ENCODE measurements around the gene RIMBP3C.
"Not testable (repeated sequence)": the region's sequence is repeated elsewhere in the genome, so short reads cannot be mapped to it uniquely, and the experiment has no call there.

RIMBP3C gene

DNA sequence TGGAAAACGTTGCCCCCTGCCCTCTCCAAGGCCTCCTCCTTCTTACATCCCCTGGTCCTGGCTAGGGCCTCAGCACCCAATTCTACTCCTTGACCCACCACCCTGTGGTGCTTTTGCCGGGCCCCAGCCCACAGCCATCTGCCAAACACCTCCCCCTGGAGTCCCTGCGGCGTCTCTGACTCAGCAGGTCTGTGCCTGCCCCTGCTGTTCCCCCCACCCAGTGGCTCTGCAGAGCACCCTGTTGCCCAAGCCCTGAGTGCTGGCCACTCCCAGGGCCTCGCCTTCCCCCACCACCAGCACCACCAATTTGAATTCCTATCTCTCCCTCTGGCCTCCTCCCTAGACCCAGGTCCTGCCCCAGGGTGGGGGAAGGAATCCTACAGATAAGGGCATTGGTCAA lies 19.7 kb downstream of the RIMBP3C start:
- not testable (repeated sequence) for DNase-seq (ENCODE audit: low read depth in 2 of 2)

GRCh38 chr22:21526705-21527500 lies 24.4 kb downstream of the RIMBP3C start:
- not testable (repeated sequence) for DNase-seq (ENCODE audit: low read depth in 2 of 2)

- DNase-seq (ENCODE audit: low read depth in 2 of 2), result peak in 1 of 2 donors; percentile 42
Measured at GRCh38 chr22:21516970-21517764, 34.1 kb downstream of the RIMBP3C start.

GRCh38 chr22:21516522-21516921 lies 34.7 kb downstream of the RIMBP3C start:
- not testable (repeated sequence) for DNase-seq (ENCODE audit: low read depth in 2 of 2)

DNA sequence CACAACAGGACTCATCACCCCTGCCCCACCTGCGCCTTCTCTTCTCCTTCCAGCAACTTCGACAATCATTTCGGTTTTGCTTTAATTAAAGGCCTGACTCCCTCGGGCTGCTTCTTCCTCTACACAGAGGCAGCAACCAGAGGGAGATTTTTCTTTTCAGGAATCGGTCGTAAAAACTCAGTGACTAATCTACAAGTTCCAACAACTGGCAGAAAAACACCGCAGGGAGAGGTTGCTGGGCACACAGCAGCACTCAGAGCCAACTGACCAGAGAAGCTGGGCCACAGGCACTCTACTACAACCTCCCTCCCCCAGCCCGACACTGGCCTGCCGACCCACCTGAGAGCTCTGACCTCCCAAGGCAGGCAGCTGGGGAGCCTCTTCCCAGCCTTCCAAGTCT lies 36.0 kb downstream of the RIMBP3C start:
- DNase-seq (ENCODE audit: low read depth in 2 of 2), result not testable (repeated sequence)

DNA sequence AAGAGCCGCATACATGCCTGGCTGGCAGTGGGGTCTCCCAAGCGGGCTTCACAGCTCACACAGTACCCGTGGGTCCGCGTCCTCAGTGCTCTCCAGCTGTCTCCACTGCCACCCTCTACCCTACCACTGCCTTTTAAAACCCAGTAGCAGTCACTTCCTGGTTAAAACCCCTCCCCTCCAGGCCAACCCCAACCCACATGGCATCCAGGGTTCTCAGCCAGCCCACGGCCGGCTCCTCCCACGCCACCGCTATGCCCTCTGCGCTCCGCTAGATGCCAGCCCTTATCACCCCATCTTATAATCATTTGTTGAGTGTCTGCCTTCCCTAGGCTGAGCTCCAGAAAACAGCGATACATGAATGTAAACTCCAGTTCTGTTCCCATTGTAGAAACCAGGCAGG lies 37.1 kb downstream of the RIMBP3C start:
- not testable (repeated sequence) for DNase-seq (ENCODE audit: low read depth in 2 of 2)

GRCh38 chr22:21512022-21512421 lies 39.2 kb downstream of the RIMBP3C start:
- DNase-seq (ENCODE audit: low read depth in 2 of 2), result not testable (repeated sequence)

GRCh38 chr22:21510397-21510796 lies 40.9 kb downstream of the RIMBP3C start:
- not testable (repeated sequence) for DNase-seq (ENCODE audit: low read depth in 2 of 2)

- not testable (repeated sequence) for DNase-seq (ENCODE audit: low read depth in 2 of 2)
Measured at GRCh38 chr22:21499623-21500506, 51.4 kb downstream of the RIMBP3C start.

- not testable (repeated sequence) for DNase-seq (ENCODE audit: low read depth in 2 of 2)
Measured at GRCh38 chr22:21498489-21498888, 52.8 kb downstream of the RIMBP3C start.

- not testable (repeated sequence) for DNase-seq (ENCODE audit: low read depth in 2 of 2)
Measured at GRCh38 chr22:21497984-21498383, 53.3 kb downstream of the RIMBP3C start.

Measured in activated CD8-positive, alpha-beta memory T cell treated with anti-CD3 and anti-CD28 coated beads for 4 hours (primary cell).